GM18511 (cell line): ENCODE data around the gene EFCAB11.
"Not testable (repeated sequence)": the region's sequence is repeated elsewhere in the genome, so short reads cannot be mapped to it uniquely, and the experiment has no call there.

Experiments
- ATAC-seq: cut with Tn5 transposase; IDR thresholded peaks from one replicate; pipeline ENCODE4 v1.9.1; 2021; ENCODE audit warnings: mild to moderate bottlenecking, moderate library complexity; ENCODE audit not compliant: unreplicated experiment

The EFCAB11 gene

DNA sequence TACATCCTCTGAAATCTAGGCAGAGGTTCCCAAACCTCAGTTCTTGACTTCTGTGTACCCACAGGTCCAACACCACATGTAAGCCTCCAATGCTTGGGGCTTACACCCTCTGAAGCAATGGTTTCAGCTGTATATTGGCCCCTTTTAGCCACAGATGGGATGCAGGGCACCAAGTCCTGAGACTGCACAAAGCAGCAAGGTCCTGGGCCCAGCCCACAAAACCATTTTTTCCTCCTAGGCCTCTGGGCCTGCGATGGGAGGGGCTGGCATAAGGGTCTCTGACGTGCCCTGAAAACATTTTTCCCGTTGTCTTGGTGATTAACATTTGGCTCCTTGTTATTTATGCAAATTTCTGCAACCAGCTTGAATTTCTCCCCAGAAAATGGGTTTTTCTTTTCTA is 80.4 kb downstream of the EFCAB11 start:
- ATAC-seq = not testable (repeated sequence)

DNA sequence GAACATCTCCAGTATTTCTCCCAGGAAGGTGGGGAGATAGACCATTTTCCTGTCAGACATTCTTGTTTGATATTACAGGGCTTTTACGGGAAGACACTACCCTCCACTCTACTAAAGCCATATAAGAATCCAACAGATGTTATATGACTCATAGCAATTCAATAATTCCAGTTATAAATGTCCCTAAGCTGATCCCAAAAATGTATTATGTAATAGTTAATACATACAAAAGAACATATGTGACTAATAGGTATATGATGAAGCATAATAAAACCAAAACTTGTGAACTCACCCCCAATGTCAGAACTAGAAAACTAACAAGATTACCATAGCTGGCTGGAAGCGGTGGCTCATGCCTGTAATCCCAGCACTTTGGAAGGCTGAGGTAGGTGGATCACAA is 84.2 kb downstream of the EFCAB11 start:
- ATAC-seq = no peak

DNA sequence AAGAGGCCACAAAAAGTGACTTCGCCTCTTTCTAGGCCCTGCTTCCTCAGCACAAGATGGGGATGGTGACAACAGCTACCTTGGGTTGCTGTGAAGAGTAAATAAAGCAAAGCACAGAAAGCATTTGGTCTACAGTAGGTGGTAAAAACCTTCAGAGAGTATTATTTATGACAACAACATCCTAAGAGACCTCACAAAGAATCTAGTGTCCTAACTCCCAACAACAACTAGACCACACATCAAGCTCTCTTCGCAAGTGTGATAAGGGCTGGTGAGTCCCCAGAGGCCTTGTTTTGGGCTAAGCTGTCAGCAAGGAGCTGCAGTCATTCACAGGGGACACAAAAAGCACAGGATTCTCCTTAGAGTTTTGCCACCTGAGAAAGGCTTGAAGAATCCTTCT is 84.9 kb downstream of the EFCAB11 start:
- ATAC-seq = no peak

DNA sequence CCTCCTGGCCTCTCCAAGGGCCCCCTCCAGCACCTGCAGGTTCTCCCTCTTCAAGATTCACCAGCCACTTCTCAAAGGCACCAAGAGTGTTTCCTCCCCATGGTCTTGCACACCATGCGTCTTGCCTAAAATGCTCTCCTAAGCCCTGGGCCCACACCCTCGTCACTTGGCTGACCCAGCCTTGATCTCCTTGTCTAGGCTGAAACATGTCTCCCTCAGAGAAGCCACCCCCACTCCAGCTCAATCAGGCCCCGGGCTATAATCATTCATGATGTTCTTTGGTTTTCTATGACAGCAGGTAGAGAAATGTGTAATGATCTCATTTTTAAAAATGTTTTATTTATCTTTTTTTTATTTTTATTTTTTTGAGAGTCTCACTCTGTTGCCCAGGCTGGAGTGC is 88.1 kb downstream of the EFCAB11 start:
- no peak for ATAC-seq

DNA sequence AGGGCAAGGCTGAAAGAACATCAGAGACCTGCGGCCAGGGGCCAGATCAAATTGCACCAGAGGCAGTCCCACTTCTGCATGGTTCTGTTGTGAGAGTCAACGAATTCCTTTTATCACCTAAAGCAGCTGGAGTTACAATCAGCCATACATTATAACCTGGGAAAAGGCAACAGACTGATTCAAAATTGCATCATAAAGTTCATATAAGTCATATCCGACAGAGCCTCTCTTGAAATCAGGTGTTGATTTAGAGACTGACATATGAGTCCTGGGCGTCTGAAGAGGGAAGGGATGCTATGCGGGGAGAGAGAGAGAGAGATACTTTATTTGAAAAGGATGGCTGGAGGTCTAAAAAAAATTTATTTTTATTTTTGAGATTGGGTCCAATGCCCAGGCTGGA is 89.4 kb downstream of the EFCAB11 start:
- ATAC-seq = no peak

DNA sequence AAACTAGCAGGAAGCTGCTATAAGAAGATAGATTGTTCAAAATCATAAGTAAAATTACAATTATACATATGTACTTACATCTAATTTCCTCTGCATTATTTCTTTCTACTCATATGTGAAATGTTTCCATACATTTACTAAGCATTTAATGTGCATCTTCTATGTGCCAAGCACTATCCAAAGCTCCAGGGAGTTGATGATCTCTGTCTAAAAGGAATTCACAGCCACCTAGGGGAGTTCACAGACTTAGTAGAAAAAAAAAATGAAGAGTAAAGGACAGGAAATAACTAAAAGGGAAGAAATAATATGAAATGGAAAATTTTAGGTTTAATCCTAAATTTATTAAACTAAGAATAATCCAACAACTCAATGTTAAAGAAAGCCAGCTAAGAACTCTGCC is 91.7 kb downstream of the EFCAB11 start:
- ATAC-seq = no peak

DNA sequence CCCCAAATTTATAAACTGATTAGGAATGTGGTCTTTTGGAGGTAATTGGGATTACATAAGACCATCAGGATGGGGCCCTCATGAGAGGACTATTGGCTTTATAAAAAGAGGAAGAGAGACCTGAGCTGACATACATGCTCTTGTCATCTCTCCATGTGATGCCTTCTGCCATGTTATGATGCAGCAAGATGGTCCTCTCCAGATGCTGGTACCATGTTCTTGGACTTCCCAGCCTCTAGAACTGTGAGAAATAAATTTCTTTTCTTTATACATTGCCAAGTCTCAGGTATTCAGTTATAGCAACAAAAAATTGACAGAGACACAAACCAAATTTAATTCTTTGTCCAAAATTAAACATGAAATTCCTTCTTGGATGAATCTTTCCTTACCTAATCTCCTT is 92.9 kb downstream of the EFCAB11 start:
- ATAC-seq = no peak

DNA sequence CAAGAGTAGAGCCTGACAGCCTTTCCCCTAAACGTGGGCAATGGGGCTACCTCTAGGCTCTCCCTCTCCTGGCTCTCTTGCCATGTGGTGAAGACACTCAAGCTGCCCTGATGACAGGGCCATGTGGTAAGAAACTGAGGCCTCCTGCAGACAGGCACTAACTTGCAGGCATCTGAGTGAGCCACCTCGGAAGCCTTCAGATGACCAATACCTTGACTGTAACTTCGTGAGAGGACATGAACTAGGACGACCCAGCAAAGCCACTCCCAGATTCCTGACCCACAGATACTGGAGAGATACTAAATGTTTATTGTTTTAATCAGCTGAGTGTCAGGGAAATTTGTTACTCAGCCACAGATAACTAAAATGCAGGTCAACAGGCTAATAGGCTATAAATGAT is 96.4 kb downstream of the EFCAB11 start:
- no peak for ATAC-seq

DNA sequence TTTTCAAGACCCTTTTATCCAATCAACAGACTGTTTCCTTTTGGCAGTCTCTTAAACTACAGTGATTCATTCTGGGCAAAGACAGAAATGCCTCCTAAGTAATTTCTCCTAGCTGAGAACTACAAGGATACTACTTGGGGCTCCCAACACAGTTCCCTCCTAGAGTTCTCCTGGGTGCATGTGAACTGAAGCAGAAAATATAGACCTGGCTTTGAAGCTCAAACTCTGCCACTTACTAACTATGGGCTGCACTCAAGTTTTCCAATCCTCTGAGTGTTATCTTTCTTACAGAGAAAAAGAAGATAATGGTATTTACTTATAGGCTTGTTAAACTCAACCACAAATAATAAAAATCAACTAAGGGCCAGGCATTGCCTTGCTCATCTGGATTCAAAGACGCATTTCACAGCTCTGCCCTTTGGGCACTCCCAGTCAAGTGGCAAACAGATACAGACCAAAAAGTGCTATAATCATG is 97.6 kb downstream of the EFCAB11 start:
- ATAC-seq = no peak

DNA sequence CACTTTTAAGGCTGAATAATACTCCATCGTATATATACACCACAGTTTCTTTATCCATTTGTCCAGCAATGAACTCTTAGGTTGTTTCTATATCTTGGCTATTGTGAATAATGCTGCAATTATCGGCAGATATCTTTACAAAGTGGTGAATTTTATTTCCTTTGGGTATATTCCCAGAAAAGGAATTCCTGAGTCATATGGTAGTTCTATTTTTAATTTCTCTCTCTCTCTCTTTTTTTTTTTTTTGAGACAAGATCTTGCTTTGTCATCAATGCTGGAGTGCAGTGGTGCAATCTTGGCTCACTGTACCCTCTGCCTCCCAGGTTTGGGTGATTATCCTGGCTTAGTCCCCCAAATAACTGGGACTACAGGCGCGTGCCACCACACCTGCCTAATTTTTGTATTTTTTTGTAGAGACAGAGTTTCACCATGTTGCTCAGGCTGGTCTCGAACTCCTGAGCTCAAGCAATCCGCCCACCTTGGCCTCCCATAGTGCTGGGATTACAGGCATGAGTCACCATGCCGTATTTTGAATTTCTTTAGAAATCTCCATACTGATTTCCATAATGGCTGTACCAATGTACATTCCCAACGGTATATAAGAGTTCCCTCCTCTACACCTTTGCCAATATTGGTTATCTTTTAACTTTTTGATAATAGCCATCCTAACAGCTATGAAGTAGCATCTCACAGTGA is 98.4 kb downstream of the EFCAB11 start:
- no peak for ATAC-seq

DNA sequence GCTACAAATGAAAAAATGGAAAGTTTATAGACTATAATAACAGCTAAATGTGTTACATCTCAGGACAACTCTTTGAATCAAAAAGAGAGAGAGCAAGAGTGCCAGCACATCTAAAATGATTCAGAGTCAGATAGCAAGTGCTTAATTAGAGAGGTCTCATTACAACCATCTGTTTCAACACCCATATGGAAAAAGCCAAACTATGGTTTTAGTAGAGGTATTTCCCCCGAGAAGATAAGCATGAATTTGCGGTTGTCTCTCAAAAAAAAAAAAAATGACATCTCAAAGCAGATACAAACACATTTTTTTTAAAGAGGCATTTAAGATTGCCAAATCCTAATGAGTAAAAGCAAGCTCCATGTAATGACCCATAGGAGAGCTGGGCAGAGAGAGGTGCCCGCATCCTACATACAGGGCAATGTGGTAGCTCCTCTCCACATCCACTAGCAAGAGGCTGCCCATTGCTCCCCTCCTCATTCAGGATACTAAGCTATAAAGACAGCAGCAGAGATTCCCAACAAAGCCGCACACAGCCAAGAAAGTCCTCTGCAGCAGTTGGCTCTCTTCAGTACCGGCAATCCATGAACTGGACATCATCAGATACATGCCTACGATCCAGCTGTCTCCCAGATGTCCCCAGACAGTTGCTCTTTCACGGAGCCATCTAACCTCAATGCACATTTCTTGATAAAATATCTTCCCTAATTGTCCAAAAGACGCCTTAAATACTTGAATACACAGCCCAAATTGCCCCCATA is 100.4 kb downstream of the EFCAB11 start:
- ATAC-seq = no peak

DNA sequence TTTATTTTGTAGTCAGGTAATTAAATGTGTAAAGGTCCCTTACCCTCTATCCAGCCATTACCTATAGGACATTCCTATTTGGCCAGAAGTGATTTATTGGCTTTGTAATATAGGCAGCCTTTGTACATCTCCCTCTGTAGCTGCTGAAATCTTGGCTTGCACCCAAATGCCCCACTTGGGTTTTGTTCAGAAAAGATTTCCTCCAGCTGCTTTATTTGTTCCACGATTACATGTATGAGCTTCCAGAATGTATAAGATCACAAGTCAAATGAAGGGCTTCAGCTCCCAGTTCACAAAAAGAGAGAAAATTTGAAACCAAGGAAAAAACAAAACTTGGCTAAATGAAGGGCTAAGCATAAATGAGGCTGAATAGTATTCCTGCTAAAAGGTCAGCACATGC is 103.4 kb downstream of the EFCAB11 start:
- ATAC-seq = no peak

DNA sequence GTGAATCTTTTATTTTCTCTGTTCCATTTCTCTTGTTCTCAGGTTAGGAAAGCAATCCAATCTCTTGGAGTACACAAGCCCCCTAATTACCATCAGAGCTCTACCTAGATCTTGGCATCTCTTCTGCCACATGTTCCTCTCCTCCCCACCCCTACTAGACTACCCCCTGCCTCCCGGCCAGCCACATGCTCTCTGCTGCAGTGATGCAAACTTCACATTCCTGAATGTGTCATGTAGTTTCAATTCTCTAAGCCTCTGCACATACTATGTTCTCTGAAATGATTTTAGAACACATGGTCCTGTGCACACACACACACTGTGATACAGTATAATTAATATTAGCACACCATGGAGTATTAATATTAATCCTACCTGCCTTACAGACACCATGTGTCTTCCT is 104.6 kb downstream of the EFCAB11 start:
- ATAC-seq = no peak

DNA sequence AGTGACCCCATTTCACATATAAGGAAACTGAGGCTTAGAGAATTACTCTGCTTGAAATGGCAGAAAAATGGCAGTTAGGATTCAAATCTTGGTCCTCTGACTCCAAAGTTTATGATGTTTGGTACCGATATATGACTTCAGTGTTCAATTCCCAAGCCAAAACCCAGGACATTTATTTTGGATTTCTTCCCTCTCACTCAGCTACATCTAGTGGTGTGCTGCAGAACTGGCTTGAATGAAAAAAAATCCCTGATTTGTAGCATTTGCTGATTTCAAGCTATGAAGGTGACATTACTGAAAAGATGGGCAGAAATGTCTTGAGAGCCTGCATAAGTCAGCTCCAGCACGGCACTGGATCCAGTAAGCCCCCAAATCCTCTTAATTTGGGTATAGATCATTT is 106.4 kb downstream of the EFCAB11 start:
- no peak for ATAC-seq

DNA sequence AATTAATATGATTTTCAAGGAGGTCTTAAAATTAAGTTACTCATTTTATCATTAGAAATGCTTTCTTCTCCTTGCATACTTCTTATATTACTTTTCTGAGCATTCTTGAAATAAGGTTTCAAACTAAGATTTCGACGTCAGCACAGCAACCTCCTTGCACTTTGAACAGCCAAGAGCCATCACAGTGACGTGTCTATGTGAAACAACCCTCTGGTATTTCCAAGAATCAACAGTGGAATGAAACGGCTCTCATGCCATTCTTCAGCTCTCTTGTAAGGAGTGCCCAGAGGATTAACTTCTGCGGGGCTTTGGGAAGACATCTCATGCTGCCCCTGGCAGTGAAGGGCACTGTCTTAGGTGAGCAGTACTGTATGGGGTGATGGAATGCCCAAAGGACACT is 109.2 kb downstream of the EFCAB11 start:
- ATAC-seq = no peak

DNA sequence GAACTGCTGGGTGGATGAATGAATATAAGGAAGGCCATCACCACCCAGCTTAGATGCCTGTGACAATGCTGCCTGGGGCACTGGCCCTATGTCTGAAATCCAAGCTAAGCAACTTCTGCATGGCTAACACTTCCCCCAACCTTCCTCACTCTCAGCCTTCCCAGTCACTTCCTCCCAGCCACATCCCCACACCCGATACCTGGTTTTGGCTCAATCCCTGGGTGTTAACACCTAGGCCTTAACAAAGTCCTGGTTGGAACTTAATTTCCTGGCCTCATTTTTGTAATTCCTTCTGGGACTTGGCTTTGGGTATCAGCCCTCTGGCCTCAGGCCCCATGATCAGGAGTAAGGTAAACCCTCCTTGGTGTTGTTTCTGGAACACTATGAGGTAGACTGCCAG is 110.0 kb downstream of the EFCAB11 start:
- no peak for ATAC-seq

DNA sequence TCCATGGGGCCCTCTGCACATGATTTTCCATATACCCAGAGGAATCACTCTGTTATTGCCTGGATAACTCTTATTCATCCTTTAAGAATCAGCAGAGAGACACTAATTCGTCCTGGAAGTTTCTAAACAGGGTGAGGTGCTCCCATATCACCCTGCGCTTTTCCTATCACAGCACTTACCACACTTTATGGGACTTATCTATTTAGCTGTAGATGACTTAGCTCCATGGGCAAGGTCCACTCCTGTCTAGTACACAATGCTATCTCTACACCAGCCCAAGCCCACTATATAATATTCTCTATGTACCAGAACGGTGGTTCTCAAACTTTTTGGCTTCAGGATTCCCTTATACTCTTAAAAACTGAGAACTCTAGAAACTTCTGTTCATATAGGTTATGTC is 111.7 kb downstream of the EFCAB11 start:
- ATAC-seq = no peak

DNA sequence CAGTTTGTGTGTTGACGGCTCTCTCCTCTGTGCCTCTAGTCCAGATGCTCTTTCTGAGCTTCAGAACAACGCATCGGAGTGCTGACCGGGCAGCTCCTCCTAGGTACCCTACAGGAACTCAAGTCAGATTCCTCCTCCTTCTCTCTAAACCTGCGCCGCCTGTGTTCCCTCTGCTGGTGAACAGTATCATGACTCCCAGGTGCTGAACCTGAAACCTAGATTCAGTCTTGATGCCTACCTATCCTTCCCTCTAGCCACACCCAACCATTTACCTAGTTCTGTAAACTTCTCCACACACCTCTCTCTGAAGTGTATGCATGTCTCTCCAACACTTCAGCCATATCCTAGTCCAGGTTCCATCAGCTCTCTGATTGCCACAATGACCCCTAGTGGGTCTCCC is 112.7 kb downstream of the EFCAB11 start:
- no peak for ATAC-seq

DNA sequence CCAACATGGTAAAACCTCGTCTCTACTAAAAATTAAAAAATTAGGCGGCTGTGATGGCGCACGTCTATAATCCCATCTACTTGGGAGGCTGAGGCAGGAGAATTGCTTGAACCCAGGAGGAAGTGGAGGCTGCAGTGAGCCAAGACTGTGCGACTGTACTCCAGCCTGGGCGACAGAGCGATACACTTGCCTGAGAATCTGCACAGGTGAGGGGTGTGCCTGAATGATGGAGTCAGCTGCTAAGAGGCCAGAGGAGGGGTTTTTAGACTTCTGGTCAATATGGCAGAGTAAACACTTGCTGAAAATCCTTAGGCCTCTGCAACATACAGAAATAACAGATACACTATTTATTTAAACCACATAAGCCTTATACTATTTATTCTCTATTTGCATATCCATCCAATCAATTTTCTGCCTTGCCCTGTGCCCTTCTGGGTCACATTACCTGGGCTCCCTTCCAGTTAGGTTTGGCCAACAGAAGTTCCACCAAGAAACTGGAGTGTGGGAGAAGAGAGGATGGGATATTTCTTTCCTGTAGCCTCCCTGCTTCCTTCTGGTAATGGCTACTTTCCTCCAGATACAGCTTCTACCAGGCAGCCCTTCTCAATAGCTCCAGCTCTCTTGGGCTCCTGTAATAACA is 117.6 kb downstream of the EFCAB11 start:
- no peak for ATAC-seq

DNA sequence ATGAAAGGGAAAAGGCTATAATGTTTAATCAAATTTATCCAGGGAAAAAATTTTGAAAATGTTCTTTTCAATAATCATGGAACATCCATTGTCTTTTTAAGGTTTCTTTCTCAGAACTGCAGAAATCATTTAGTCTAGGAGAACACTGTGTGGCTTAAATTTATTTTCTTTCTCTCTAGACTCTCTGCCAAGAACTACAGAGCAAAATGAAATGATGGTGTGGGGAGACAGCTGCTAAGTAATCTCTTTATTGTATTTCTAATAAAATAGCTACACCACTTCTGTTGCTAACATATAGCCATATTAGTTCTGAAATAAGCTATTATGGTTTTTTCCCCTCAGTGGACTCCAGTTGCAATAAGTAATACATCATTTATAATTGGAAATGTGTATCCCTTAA is 120.9 kb downstream of the EFCAB11 start:
- no peak for ATAC-seq

DNA sequence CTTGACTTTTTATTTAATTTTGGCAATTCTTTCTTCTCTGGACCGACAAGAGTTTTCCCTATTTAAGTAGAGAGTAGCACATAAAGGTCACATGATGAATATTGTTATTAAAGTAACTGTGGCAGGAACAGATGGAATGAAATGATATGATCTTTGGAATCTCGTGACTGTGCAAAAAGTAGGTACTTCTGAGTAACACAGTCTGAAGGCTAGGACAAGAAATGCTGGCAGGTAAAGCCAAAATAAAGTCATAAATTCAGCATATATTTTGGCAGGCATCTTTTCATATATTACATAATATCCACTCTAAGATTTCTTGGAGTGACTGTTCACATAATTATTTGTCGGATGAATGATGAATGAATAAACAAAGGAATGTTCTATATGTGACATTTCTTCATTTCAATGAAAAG is 121.4 kb downstream of the EFCAB11 start:
- no peak for ATAC-seq
